H1 (cell line): ENCODE data around the gene RPL21. TPM values are rescaled to one million over a fixed set of nuclear protein-coding genes. Genes with fewer than 3 reads are reported as not detected.

Source experiments
- BCL11A ChIP-seq, 2 experiments: IDR thresholded peaks; one replicate each; pipeline ENCODE4 v1.6.1; 2011; ENCODE audit warnings: low read depth in 2 of 2, low read length in 2 of 2, mild to moderate bottlenecking in 2 of 2
- CBX5 ChIP-seq: fragments of 300-800, 300-1000 bp; sonication (generic); IDR thresholded peaks from 2 replicates; pipeline ENCODE4 v1.7.1; 2016; ENCODE audit warnings: antibody characterized with exemption, low read length, low read depth
- JUND ChIP-seq: IDR thresholded peaks from 2 replicates; pipeline ENCODE4 v1.6.1; 2011; ENCODE audit warnings: mild to moderate bottlenecking, improper control_type of control experiment, low read length
- PHF8 ChIP-seq: fragments of 200-600 bp; sonication (generic); conservative IDR thresholded peaks from 2 replicates; pipeline ENCODE4 v1.7.1; 2012; ENCODE audit warnings: low read depth, mild to moderate bottlenecking, inconsistent platforms, low read length, moderate library complexity
- RAD21 ChIP-seq, 2 experiments: IDR thresholded peaks in 1 of 2; conservative IDR thresholded peaks in 1 of 2; 2 replicates each; pipeline ENCODE4 v1.6.1; 2011; ENCODE audit warnings: low read depth in 2 of 2, low read length in 2 of 2, improper control_type of control experiment in 1 of 2, inconsistent platforms in 1 of 2, mild to moderate bottlenecking in 1 of 2, moderate library complexity in 1 of 2
- RBBP5 ChIP-seq: IDR thresholded peaks from 2 replicates; pipeline ENCODE4 v1.7.1; 2012; ENCODE audit warnings: low read depth, mild to moderate bottlenecking, inconsistent platforms, low read length, moderate library complexity, borderline replicate concordance
- RNF2 ChIP-seq: fragments of 200-900, 300-1000 bp; sonication (generic); IDR thresholded peaks from 2 replicates; pipeline ENCODE4 v1.7.1; 2016; ENCODE audit warnings: borderline replicate concordance, low read depth, mild to moderate bottlenecking, antibody characterized with exemption, low read length; ENCODE audit not compliant: poor library complexity, severe bottlenecking; ENCODE audit errors: missing control alignments
- SIRT6 ChIP-seq: IDR thresholded peaks from one replicate; pipeline ENCODE4 v1.7.1; 2012; ENCODE audit warnings: low read length, inconsistent platforms
- polyA plus RNA-seq, 7 experiments: library from polyadenylated mRNA; depleted of rRNA in 3 of 7; stranded (reverse) in 5 of 7; unstranded in 2 of 7; fragments of >200 nt in 5 of 7; fragments of 200-250 nt in 2 of 7; gene quantifications; 1 replicate in 5 of 7; 2 replicates in 1 of 7; 4 replicates in 1 of 7; pipeline versions ENCODE4 v1.2.1 to v1.2.3, GENCODE V29; 2011 to 2013; ENCODE audit warnings: missing spikeins in 2 of 7, mixed read lengths in 2 of 7
- total RNA-seq: library from RNA; stranded (reverse); fragmentation: NEBNext Ultra II Directional; extraction: Animal tissue kit (Norgen Biotek cat#: 25700); gene quantifications from 2 replicates; pipeline ENCODE4 v1.2.1, GENCODE V29; 2021
- TF ChIP-seq, protein P1 (sequence below): fragments of 300-600 bp; sonication (generic); IDR thresholded peaks from 2 replicates; pipeline ENCODE4 v1.7.1; 2012; ENCODE audit warnings: low read length, moderate library complexity, mild to moderate bottlenecking, inconsistent platforms; ENCODE audit not compliant: insufficient replicate concordance

RPL21 gene
- total and polyA plus RNA-seq, 2 of the 8 experiments (the other 6 are each of a cell fraction or from before 2014, with no cell fraction given) = 624 to 1,283 TPM

DNA sequence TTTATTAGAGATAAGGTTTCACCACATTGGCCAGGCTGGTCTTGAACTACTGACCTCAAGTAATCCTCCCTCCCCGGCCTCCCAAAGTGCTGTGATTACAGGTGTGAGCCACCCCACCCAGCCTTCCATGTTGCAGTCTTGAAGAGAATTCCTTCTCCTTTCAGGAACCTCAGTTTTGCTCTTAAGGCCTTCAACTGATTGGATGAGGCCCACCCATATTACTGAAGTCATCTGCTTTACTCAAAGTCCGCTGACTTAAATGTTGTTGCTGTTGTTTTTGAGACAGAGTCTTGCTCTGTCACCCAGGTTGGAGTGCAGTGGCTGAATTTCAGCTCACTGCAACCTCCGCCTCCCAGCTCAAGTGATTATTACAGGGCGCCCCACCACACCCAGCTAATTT is 52.7 kb downstream of the RPL21 start (continued):
- TF ChIP-seq, protein P1, sequence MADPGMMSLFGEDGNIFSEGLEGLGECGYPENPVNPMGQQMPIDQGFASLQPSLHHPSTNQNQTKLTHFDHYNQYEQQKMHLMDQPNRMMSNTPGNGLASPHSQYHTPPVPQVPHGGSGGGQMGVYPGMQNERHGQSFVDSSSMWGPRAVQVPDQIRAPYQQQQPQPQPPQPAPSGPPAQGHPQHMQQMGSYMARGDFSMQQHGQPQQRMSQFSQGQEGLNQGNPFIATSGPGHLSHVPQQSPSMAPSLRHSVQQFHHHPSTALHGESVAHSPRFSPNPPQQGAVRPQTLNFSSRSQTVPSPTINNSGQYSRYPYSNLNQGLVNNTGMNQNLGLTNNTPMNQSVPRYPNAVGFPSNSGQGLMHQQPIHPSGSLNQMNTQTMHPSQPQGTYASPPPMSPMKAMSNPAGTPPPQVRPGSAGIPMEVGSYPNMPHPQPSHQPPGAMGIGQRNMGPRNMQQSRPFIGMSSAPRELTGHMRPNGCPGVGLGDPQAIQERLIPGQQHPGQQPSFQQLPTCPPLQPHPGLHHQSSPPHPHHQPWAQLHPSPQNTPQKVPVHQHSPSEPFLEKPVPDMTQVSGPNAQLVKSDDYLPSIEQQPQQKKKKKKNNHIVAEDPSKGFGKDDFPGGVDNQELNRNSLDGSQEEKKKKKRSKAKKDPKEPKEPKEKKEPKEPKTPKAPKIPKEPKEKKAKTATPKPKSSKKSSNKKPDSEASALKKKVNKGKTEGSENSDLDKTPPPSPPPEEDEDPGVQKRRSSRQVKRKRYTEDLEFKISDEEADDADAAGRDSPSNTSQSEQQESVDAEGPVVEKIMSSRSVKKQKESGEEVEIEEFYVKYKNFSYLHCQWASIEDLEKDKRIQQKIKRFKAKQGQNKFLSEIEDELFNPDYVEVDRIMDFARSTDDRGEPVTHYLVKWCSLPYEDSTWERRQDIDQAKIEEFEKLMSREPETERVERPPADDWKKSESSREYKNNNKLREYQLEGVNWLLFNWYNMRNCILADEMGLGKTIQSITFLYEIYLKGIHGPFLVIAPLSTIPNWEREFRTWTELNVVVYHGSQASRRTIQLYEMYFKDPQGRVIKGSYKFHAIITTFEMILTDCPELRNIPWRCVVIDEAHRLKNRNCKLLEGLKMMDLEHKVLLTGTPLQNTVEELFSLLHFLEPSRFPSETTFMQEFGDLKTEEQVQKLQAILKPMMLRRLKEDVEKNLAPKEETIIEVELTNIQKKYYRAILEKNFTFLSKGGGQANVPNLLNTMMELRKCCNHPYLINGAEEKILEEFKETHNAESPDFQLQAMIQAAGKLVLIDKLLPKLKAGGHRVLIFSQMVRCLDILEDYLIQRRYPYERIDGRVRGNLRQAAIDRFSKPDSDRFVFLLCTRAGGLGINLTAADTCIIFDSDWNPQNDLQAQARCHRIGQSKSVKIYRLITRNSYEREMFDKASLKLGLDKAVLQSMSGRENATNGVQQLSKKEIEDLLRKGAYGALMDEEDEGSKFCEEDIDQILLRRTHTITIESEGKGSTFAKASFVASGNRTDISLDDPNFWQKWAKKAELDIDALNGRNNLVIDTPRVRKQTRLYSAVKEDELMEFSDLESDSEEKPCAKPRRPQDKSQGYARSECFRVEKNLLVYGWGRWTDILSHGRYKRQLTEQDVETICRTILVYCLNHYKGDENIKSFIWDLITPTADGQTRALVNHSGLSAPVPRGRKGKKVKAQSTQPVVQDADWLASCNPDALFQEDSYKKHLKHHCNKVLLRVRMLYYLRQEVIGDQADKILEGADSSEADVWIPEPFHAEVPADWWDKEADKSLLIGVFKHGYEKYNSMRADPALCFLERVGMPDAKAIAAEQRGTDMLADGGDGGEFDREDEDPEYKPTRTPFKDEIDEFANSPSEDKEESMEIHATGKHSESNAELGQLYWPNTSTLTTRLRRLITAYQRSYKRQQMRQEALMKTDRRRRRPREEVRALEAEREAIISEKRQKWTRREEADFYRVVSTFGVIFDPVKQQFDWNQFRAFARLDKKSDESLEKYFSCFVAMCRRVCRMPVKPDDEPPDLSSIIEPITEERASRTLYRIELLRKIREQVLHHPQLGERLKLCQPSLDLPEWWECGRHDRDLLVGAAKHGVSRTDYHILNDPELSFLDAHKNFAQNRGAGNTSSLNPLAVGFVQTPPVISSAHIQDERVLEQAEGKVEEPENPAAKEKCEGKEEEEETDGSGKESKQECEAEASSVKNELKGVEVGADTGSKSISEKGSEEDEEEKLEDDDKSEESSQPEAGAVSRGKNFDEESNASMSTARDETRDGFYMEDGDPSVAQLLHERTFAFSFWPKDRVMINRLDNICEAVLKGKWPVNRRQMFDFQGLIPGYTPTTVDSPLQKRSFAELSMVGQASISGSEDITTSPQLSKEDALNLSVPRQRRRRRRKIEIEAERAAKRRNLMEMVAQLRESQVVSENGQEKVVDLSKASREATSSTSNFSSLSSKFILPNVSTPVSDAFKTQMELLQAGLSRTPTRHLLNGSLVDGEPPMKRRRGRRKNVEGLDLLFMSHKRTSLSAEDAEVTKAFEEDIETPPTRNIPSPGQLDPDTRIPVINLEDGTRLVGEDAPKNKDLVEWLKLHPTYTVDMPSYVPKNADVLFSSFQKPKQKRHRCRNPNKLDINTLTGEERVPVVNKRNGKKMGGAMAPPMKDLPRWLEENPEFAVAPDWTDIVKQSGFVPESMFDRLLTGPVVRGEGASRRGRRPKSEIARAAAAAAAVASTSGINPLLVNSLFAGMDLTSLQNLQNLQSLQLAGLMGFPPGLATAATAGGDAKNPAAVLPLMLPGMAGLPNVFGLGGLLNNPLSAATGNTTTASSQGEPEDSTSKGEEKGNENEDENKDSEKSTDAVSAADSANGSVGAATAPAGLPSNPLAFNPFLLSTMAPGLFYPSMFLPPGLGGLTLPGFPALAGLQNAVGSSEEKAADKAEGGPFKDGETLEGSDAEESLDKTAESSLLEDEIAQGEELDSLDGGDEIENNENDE = no peak
- TF ChIP-seq SIRT6 (no peak), JUND (no peak), RAD21 (IDR thresholded peaks at IDR 0.05 in 1 of 2, conservative IDR thresholded peaks at IDR 0.05 in 1 of 2; ENCODE audit: low read depth in 2 of 2, low read length in 2 of 2) (no peak), BCL11A (IDR thresholded peaks at IDR 0.05; ENCODE audit: low read depth in 2 of 2, low read length in 2 of 2) (no peak), PHF8 (no peak), RNF2 (no peak), RBBP5 (no peak), CBX5 (no peak)
